ENCODE results near the gene TNIK.
"Not testable (repeated sequence)": the region's sequence is repeated elsewhere in the genome, so short reads cannot be mapped to it uniquely, and the experiment has no call there.

Gene TNIK

DNA sequence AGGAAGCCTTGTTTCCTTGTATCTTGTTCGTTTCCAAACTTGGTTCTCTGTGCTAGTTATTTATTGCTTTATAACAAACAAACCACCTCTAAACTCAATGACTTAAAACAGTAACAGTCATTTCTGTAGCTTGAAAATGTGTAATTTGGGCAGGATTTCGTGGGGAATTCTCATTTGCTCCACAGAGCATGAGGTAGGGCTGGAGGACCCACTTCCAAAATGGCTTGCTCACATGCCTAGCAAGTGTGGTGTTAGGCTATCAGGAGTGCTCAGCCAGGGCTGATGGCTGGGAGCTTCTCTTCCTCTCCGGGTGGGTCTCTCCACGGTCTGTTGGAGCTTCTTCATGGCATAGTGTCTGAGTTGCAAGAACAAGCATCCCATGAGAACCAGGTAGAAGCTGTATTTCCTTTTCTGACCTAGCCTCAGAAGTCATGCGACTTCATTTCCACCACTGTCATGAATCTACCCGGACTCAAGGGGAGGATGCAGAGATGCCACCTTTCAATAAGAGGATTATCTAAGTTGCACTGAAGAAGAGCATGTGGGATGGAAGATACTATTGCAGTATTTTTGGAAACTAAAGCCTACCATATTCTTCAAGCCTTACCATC, 8.2 kb upstream of the TNIK start:
- no peak for DNase-seq

- no peak for DNase-seq
Observed at GRCh38 chr3:171465763-171466162, 5.6 kb upstream of the TNIK start.

DNA sequence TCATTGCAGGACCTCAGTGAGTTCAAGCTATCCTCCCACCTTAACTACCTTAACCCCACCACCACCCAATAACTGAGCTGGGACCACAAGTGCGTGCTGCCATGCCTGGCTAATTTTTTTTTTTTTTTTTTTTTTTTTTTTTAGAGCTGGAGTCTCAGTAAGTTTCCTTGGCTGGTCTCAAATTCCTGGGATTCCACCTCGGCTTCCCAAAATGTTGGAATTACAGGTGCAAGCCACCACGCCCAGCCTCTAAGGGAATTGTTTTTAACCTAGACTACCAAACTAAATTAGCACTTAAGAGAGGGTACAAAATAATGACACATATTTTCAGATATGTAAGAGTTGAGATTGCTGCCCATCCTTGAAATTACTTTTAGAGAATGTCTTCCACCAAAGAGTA, 4.3 kb upstream of the TNIK start:
- no peak for DNase-seq

DNA sequence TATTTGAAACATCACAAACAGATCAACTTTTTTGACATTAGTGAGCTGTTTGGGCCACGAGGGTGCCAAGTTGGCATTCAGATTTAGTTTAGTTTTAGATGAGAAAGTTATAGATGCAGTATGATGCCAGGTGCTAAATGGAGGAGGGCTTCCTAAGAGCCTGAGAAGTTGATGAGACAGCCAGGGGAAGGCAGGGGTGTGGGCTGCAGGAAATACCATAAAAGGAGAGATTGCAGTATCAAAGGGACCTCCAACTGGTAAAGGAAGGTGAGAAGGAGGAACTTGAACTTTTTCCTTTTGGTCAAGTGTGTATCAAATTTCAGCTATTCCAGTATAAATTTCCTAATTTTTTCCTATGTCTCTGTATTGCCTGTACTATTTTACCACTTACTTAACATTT, 2.0 kb upstream of the TNIK start:
- DNase-seq, result peak; percentile 54

DNA sequence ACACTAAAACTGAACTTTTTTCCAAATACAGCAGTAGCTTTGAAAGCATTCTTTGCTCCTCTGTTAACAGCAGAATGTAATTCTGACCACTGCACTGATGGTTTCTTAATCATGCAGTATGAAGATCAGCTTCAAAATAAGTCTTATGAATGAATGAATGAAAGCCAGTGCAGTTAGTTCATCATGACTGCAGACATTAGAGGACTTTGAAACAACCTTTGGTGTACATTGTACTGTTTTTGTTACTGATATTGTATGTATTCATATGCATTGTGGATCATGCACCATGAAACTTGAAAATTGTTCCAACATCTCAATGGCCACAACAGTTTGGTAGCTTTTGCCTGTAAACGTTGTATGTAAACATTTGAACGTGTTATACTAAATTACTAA, 1.3 kb upstream of the TNIK start:
- DNase-seq, result no peak

- DNase-seq, result peak; percentile 60
Observed at GRCh38 chr3:171460725-171461524, 720 bp upstream of the TNIK start.

DNA sequence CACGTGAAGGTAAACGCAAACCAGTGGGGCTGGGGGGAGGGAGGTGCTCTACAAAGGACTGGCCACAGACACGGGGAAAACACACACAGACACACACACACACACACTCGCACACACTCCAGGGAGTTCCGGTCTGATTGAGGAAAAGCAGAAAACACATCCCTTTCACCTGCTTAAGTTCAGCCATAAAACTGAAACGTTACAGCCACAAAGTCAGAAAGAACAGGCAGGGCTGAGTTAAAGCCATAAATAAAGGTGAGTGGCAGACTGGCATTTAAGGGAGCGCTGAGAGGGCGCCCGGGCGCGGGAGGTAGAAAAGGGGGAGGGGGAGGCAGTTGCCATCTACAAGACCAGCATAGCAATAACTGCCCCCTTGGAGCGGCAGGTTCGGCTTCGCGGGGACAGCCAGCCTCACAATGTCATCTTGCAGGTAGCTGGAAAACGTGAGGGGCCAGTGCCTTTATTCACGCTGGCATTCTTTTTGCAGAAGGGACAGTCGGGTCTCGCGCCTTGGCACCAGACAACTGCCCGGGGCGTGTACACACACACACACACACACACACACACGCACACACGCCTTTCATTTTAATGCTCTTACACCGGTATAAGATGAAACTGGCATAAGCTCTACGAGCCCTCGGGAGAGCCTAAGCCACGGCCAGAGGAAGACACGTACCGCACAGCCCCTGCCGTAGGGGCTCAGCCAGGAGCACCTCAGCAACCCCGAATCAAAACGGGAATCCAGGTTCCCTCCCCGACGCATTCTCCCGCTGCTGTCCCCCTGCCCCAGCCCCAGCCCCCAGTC, 866 bp downstream of the TNIK start:
- peak; percentile 64 for DNase-seq

DNA sequence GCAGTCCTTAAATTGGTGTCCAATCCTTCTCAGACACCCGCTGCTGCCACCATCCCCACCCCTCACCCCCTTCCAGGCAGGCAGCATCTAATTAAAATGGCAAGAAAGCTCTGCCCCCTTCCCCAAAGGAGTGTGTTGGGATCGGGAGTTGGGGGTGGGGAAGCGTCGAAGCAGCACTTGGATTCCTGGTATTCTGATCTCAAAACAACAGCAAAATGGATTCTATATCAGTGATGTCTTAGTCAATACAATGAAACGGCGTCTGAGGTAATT, 1.4 kb downstream of the TNIK start:
- DNase-seq, result no peak

GRCh38 chr3:171458071-171458863, 1.9 kb downstream of the TNIK start:
- DNase-seq, result peak; percentile 69

DNA sequence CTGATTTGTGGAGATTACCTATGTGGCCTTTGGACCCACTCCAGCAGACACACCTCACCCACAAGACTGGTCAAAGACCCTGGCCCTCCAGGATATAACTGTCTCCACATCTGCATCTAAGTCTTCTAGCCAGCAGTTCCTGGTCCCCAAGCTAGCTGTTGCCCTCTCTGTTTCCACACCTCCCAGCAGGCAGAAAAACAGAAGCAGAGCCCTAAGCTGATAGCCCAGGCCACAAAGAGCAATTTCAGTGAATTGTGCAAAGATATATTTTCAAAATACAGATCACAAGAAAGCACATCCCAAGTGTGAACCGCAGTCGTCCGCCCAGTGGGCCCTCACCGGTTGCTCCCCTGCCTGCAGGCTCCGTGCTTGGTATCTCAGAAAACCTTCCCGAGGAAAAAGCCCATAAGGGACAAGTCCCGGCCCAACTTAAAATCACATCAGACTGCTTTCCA, 2.6 kb downstream of the TNIK start:
- peak; percentile 21 for DNase-seq

DNA sequence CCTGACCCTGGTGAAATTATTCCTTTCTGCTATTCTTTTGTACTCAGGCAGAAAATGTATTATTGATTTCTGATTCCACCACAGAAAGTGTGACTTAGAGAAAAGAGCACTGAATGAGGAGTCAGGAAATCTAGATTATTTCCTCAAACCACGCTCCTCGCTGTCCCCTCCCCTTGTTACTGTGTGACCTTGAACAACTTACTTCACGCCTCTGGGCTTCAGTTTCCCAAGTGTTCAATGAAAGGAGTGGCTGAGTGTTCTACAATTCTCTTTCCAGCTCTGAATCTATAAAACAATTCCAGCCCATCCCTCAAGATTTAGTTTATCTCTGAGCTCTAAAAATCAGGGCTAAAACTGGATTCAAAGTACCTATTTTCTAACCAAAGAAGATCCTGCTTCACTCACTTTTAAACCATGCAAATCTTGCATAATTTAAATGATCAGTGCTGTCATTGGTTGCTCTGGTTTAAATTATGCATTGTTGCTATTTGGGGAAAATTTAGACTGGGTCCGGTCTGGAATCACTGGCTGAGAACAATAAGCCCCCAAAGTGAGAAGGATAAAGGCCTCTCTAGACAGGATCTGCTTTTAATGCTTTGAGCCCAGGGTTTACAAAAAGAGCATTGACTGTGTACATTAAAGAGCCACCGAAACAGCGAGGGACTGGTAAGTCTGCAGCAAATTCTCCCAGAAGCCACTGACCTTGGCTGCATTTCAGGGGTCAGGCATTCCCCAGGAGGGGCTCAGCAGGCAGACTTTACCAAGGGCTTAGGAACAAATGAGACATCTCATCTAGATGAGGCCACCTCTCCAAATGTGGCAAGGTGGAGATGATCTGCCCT, 3.2 kb downstream of the TNIK start:
- no peak for DNase-seq

GRCh38 chr3:171455603-171456550, 4.3 kb downstream of the TNIK start:
- DNase-seq, result no peak

- no peak for DNase-seq
Observed at GRCh38 chr3:171454041-171454440, 6.2 kb downstream of the TNIK start.

- DNase-seq, result no peak
Observed at GRCh38 chr3:171453180-171453886, 6.9 kb downstream of the TNIK start.

- no peak for DNase-seq
Observed at GRCh38 chr3:171452328-171452727, 7.9 kb downstream of the TNIK start.

DNA sequence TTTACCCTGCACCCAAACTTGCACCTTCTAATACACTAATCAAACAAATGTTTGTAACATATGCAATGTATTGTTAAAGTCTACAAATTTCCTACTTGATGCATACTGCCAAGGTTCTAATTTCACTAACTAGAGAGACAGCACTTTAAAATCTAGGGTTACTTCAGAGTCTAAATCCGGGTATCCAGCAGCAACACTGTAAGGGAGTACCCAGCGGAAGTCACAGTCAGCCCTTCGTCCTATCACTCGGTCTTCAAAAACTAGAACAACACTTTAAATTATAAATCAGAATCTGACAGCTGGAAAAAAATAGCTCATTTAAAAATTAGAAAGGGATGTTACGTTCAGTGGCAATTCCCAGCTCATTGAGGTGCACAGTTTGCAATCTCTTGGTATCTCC, 8.3 kb downstream of the TNIK start:
- no peak for DNase-seq

DNA sequence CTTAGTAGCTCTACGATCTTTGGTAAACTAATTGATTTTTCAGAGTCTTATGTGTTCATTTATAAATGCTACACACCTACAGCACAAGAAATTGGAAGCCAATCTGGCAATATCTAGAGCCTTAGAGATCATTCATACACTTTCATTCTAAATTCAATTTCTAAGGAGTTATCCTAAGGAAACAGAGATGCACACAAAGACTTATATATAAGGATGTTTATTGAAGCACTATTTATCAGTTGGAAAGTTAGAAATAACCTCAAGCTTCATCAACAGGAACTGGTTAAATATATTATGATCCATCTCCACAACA, 12.7 kb downstream of the TNIK start:
- DNase-seq, result not testable (repeated sequence)

DNA sequence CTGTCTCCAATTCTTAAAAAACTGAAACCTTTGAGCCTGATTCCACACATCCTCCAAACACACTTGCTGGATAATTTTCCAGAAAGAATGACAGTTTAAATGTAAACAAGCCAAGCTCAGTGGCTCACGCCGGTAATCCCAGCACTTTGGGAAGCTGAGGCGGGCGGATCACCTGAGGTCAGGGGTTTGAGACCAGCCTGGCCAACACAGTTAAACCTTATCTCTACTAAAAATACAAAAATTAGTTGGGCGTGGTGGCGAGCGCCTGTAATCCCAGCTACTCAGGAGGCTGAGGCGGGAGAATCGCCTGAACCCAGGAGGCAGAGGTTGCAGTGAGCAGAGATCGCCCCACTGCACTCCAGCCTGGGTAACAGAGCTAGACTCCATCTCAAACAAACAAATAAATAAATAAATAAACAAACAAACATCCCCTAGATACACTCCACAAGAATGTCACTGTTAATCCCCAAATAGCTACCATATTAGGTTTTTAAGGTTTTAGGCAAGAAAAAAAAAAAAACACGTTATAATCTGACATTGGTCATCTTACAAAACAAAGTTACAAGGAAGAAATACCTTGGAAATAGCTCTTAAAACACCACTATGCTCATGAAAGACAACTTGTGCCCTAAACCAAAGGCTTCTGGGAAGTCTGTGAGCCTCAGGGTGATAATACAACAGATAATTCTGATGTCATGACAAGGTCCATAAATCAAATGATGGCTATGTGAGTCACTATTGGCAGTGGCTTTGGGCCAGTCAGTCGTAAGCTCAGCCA, 13.2 kb downstream of the TNIK start:
- DNase-seq, result no peak

GRCh38 chr3:171446301-171446700, 13.9 kb downstream of the TNIK start:
- no peak for DNase-seq
